Measurements from ENCODE around the gene KCNJ14.

- TF ChIP-seq GATA2 (CRISPR knock-in tag; IDR thresholded peaks at IDR 0.05) (no peak), CTCF (IDR thresholded peaks at IDR 0.05) (no peak), ZBTB33 (IDR thresholded peaks at IDR 0.05; ENCODE audit: borderline replicate concordance, low read depth) (no peak), ELF1 (IDR thresholded peaks at IDR 0.05) (no peak), FOXM1 (IDR thresholded peaks at IDR 0.05; ENCODE audit: low read depth) (no peak), EP300 (IDR thresholded peaks at IDR 0.05; ENCODE audit: borderline replicate concordance in 1 of 2, low read depth in 1 of 2, low read length in 1 of 2) (no peak), SIN3A (IDR thresholded peaks at IDR 0.05; ENCODE audit: borderline replicate concordance, low read depth, low read length) (no peak), MXI1 (IDR thresholded peaks at IDR 0.05; ENCODE audit: low read depth, low read length) (no peak)
Observed at GRCh38 chr19:48413879-48414587, 41.3 kb upstream of the KCNJ14 start.

Data from SK-N-SH (cell line).